HG03060 (cell line): ENCODE data around the gene TRIM52.
A peak's percentile ranks its signal among the peaks of the same experiment; 100 is the strongest.

Experiments used
- ATAC-seq: cut with Tn5 transposase; IDR thresholded peaks from one replicate; pipeline ENCODE4 v1.9.1; 2021; ENCODE audit warnings: low read depth, moderate number of reproducible peaks; ENCODE audit not compliant: unreplicated experiment

TRIM52 gene

GRCh38 chr5:181259283-181259682 is 1.7 kb downstream of the TRIM52 start:
- ATAC-seq, result no peak

- no peak for ATAC-seq
Measured at GRCh38 chr5:181258576-181258975, 2.4 kb downstream of the TRIM52 start.

- ATAC-seq, result no peak
Measured at GRCh38 chr5:181255836-181256578, 4.9 kb downstream of the TRIM52 start.

GRCh38 chr5:181255276-181255675 is 5.7 kb downstream of the TRIM52 start:
- no peak for ATAC-seq

GRCh38 chr5:181248277-181248676 is 12.7 kb downstream of the TRIM52 start:
- ATAC-seq, result no peak

GRCh38 chr5:181246276-181247049 is 14.5 kb downstream of the TRIM52 start:
- ATAC-seq, result no peak

- ATAC-seq, result no peak
Measured at GRCh38 chr5:181245427-181246275, 15.3 kb downstream of the TRIM52 start.

- peak; percentile 52 for ATAC-seq
Measured at GRCh38 chr5:181243564-181244343, 17.2 kb downstream of the TRIM52 start, which contains the start of gene RACK1. Gene RACK1 (minus strand): TSS chr5:181243906. CDS start chr5:181243800, 106 bp downstream.

GRCh38 chr5:181243018-181243563 is 17.9 kb downstream of the TRIM52 start:
- no peak for ATAC-seq

GRCh38 chr5:181242031-181242451 is 18.9 kb downstream of the TRIM52 start:
- no peak for ATAC-seq

- ATAC-seq, result no peak
Measured at GRCh38 chr5:181241393-181241975, 19.5 kb downstream of the TRIM52 start.

- no peak for ATAC-seq
Measured at GRCh38 chr5:181239062-181239663, 21.8 kb downstream of the TRIM52 start.

GRCh38 chr5:181237729-181238385 is 23.1 kb downstream of the TRIM52 start:
- ATAC-seq, result no peak

GRCh38 chr5:181236954-181237641 is 23.8 kb downstream of the TRIM52 start:
- no peak for ATAC-seq

- no peak for ATAC-seq
Measured at GRCh38 chr5:181236471-181236870, 24.5 kb downstream of the TRIM52 start.

- no peak for ATAC-seq
Measured at GRCh38 chr5:181235689-181236366, 25.1 kb downstream of the TRIM52 start.

GRCh38 chr5:181235323-181235688 is 25.6 kb downstream of the TRIM52 start:
- ATAC-seq, result no peak
